ENCODE data around the gene ERC1. TPM values are rescaled to one million over a fixed set of nuclear protein-coding genes. Genes with fewer than 3 reads are reported as not detected.
A peak's percentile ranks its signal among the peaks of the same experiment; 100 is the strongest.
"Not testable (repeated sequence)": the region's sequence is repeated elsewhere in the genome, so short reads cannot be mapped to it uniquely, and the experiment has no call there.

The ERC1 gene
- total RNA-seq, 1 donor from 2014 or later, result 83.5 TPM

DNA sequence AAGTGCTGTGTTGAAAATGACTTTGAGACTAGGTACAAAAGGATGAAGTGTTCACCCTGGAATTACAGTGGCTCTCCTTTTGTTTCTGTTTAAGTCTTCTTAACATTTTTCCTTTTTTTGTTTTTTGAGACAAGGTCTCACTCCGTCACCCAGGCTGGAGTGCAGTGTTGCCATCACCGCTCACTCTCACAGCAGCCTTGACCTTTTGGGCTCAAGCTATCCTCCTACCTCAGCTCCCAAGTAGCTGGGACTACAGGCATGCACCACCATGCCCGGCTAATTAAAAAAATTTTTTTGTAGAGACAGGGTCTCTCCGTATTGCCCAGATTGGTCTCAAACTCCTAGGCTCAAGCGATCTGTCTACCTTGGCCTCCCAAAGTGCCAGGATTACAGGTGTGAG is 20.1 kb downstream of the ERC1 start:
- ATAC-seq, result no peak

DNA sequence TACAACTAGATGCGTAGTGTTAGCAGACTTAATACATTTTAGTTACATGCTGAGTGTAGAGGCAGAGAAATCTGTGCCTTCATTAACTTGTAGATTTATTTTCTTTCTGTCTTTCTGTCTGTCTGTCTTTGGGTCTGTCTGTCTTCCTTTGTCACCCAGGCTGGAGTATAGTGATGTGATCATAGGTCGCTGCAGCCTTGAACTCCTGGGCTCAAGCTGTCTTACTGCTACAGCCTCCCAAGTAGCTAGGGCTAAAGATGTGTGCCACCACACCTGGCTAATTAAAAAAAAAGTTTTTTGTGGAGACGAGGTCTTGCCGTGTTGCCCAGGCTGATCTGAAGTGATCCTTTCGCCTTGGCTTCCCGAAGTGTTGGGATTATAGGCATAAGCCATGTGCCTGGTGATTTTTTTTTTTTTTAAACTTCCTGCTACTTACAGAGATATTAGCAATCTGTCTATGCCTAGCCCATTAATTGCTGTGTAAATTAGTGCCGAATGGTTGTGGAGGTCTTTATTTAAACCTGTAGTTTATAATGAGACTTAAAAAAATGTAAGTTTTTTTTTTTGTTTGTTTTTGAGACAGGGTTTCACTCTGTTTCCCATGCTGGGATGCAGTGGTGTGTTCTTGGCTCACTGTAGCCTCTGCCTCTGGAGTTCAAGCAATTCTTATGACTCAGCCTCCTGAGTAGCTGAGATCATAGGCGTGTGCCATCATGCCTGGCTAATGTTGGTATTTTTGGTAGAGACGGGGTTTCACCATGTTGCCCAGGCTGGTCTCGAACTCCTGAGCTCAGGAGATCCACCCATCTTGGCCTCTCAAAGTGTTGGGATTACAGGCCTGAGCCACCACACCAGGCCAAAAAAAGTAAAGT is 22.8 kb downstream of the ERC1 start:
- intact Hi-C loops (cut with DNase I), result no loop called here
- no peak for ATAC-seq
- no peak for DNase-seq (ENCODE audit: low spot score)

More for the DNA sequence above, 20.1 kb downstream of the ERC1 start:
- no peak for DNase-seq (ENCODE audit: low spot score)
- intact Hi-C loops (cut with DNase I), result no loop called here

DNA sequence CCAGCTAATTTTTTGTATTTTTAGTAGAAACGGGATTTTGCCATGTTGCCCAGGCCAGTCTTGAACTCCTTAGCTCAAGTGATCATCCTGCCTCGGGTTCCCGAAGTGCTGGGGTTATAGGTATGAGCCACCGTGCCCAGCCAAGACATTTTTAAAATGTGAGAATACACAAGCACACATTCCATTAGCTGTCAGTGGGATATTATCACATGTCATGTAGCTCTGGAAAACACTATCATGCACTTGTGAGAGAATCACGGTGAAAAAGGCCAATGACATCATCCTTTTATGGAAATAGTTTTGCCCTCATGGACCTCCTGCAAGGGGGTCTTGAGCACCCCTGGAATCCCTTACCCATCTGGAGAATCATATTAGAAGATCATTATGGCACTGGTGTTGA is 28.3 kb downstream of the ERC1 start:
- ATAC-seq, result no peak
- no peak for DNase-seq (ENCODE audit: low spot score)
- intact Hi-C loops (cut with DNase I), result no loop called here

DNA sequence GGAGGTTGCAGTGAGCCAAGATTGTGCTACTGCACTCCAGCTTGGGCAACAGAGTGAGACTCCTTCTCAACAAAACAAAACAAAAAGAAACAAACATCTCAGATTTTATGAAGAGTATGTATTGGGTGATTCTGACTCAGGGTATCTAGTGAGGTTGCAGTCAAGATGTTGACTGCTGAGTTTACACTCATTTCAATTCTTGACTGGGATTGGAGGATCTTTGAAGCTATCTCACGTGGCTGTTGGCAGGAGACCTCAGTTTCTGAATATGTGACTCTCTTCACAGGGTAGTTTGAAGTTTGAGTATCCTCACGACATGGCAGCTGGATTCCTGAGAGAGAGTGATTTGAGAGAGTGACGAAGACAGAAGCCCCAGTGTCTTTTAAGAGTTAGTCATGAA is 29.4 kb downstream of the ERC1 start:
- no peak for ATAC-seq
- intact Hi-C loops (cut with DNase I), result no loop called here

DNA sequence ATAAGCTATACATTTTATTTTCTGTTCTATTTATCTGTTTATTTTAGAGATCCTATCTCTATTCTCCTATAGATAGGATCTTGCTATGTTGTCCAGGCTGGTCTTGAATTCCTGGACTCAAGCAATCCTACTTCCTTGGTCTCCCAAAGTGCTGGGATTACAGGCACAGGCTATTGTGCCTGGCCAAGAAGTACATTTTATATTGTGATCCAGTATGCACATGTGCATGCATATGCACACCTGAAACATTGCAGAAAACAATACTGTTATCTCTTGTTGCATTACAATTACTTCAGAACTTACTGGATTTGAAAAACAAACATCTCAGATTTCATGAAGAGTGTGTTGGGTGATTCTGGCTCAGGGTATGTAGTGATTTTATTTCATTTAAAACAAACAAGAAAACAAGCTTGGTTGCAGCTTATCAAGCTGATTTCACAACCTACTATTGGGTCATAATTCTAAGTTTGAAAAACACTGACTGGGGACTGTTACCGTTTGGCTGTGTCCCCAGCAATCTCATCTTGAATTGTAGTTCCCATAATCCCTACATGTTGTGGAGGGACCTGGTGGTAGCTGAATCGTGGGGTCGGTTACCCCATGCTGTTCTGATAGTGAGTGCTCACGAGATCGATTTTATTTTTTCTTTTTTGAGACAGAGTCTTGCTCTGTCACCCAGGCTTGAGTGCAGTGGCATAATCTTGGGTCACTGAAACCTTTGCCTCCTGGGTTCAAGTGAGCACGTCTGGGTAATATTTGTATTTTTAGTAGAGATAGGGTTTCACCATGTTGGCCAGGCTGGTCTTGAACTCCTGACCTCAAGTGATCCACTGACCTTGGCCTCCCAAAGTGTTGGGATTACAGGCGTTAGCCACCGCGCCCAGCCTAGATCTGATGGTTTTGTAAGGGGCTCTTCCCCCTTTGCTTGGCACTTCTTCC is 31.3 kb downstream of the ERC1 start:
- intact Hi-C loops (cut with DNase I), result no loop called here
- DNase-seq (ENCODE audit: low spot score) (no peak), ATAC-seq (no peak)

More for the DNA sequence above, 29.4 kb downstream of the ERC1 start:
- no peak for DNase-seq (ENCODE audit: low spot score)

DNA sequence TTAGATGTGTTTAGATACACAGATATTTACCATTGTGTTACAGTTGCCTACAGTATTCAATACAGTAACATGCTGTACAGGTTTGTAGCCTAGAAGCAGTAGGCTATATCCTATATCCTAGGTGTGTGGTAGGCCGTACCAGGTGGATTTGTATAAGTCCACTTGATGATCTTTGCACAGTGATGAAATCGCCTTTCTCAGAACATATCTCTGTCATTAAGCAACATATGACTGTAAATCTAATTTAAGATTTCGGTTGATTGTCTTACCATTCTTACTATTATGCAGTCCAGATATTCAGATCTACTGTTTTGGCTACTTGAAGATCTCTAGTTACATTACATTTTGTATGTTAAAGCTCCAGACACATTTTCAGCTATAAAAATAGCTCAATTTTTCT is 39.8 kb downstream of the ERC1 start:
- DNase-seq (ENCODE audit: low spot score) (no peak), ATAC-seq (no peak)
- intact Hi-C loops (cut with DNase I), result no loop called here

DNA sequence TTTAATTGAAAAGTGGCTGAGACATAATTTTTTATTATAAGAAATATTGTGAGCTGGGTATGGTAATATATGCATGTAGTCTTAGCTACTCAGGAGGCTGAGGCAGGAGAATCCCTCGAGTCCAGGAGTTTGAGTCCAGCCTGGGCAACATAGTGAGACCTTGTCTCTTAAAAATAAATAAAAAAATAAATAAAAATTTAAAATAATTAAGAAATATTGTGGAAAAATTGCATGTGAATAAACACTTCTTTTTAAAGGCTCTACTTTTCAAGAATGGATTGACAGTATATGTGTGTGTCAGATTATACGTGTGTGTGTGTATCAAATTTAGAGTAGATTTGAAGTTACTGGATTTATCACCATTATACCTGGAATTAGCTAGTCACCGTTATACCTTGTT is 43.2 kb downstream of the ERC1 start:
- ATAC-seq (no peak), DNase-seq (ENCODE audit: low spot score) (no peak)
- intact Hi-C loops (cut with DNase I), result no loop called here

DNA sequence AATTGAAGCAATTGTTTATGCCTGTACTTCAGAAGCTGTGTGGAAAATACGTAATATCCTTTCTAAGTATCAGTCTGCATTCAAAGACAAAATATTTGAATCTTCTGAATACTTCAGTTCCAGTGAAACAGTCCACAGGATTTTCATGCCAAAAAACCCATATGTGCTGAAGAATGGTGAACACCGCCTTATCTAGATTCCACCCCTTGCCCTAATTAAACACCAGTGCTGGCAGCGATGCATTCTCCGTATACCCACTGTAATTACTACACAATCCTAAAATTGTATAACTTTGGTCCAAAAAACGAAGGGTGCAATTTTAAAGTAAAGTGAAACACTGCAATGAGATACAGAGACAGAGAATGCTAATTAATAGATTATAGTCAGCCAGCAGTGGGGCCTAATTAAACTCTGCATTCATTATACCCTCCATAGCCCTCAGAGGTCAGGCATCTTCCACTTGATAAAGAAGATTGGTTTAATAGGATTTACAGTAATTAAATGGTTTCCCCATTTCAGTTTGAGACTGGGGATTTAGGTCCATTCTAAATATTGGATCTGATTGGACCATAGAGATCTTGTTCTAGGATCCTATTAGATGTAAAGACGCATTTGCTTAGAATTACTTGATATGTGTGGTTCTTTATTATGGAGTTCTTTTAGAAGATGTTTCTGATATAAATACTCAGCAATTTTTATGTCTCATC is 43.9 kb downstream of the ERC1 start:
- intact Hi-C loops (cut with DNase I), result no loop called here
- no peak for DNase-seq (ENCODE audit: low spot score)
- ATAC-seq, result no peak

DNA sequence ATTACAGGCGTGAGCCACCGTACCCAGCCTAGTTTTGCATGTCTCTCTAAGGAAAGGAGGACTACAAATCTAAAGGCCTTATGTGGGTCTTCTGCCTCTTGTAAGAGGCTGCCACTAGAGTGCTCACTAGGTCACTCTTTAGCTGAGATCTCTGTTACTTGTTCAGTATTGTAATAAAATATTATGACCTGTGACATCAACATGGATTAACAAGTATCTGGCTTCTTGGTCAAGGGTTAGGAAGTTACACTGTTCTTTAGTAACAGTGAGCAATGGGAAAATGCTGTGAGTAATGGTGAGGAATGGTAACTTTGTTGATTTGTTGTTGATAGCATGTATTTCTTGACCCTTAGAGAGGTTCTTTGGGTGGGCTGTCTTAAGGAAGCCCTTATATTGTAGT is 50.5 kb downstream of the ERC1 start:
- ATAC-seq (no peak), DNase-seq (ENCODE audit: low spot score) (no peak)
- intact Hi-C loops (cut with DNase I), result no loop called here

DNA sequence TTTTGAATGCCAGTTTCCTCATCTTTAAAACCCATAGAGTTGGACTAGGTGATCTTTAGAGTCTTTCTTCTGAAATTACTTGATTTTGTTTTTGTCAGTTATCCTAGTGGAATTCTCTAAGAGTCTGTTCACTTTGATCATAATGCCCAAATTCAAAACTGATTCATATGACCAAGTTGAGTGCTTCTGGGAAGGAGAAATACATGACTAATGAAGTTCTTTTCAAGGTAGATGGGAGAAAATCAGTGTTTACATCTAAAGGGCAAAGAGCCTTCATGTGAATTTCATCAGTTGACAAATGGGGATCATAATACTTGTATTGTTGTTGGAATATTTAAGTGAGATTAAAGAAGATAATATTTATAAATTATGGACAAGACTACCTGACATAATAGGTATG is 53.2 kb downstream of the ERC1 start:
- ATAC-seq, result no peak
- no peak for DNase-seq (ENCODE audit: low spot score)
- intact Hi-C loops (cut with DNase I), result no loop called here

DNA sequence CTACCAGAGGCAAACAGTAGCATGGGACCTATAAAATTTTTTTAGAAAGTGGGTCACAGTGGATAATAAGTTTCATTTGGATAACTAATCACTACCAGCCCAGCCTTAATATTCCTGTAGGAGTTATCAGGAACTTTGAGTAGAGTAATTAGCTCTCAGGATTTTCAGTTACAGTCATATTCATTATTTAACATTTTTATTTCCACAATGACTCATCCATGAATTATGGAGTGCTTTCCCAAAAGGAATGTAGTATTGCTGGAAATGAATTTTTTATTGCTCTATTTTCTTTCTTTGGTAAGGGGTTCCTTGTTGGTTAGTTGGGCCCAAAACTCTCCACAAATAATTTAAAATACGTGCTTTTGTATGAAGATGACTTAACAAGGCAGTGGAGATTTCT is 53.7 kb downstream of the ERC1 start:
- DNase-seq (ENCODE audit: low spot score) (no peak), ATAC-seq (no peak)
- intact Hi-C loops (cut with DNase I), result no loop called here

DNA sequence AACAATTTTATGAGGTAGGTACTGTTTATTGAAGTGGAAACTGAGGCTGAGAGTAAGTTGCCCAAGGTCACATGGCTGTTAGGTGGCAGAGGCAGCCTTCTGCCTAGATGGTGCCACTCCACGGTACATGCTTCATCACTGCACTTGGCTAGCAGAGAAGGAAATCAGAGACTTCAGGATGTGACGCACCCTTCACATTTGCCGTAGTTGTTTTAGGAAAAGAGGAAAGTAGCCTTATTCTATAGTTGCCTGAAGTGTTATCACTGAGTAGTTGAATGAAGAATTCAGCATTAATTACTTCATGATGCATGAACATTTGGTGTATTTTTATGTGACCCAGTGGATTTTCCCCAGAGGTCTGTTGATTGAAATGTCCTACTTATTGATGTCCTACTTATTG is 55.7 kb downstream of the ERC1 start:
- intact Hi-C loops (cut with DNase I), result no loop called here
- no peak for DNase-seq (ENCODE audit: low spot score)
- ATAC-seq, result no peak

DNA sequence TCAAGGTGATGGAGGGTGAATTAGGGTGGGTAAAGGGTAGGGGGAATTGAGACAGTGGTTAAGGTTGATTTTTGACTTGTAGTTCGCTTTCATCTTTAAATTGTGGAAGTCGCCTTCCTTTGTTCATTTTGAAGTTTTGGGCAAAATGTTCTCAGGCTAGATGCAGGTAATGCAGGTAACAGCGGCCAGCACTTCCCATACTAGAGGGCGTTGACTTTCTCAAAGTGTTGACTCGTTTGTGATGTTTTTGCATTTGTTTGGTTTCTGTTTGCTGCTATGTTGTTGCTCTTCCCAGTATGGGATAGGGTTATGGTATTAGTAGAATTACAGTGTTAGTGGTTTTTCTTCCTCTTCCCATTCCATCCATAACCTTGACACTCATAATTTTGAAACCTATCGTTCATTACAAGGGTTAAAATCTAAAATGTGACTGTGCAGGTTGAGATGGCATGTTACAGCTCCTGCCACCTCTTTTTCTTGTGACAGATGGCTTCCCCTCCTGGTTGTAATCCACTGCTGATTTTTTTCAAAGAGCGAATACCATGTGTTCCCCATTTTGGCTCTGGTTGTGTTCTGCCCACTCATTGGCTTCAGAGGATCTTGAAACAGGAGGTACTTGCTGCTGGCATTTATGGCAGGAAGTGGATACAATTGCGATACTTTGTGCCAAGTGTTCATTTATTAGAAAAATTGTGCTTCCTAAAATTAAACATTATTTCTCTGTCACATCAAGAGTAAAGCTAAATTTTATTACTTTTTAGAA is 57.1 kb downstream of the ERC1 start:
- no peak for DNase-seq (ENCODE audit: low spot score)
- ATAC-seq, result no peak
- intact Hi-C loops (cut with DNase I), result no loop called here

DNA sequence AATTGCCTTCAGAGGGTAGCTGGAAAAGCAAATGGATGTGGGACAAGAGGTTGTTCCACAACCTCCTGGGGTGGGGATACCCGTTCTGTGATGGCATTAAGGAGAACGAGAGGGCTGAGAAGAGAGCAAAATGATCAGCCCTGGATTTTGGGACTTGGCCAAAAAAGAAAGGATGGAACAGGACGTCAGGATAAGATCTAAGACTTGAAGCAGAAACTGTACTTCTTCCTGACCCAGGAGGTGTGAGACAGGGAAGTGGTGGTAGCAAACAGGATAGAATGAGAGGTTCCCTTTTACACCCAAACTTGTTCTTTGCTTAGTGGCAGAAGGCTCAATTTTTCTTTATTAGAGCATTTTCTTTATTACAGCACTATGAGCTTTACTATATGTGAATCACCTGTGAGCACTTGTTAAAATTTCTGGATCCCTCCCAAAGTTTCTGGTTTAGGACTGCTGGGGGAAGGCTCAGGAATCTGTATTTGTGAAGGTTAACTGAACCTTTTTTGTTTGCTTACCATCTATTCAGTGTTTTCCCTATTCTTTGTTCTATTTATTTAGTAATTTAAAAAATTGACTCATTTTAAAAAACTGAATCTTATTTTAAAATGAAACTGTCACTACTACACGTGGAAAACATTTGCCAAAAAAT is 59.2 kb downstream of the ERC1 start:
- intact Hi-C loops (cut with DNase I), result no loop called here
- no peak for ATAC-seq
- no peak for DNase-seq (ENCODE audit: low spot score)

DNA sequence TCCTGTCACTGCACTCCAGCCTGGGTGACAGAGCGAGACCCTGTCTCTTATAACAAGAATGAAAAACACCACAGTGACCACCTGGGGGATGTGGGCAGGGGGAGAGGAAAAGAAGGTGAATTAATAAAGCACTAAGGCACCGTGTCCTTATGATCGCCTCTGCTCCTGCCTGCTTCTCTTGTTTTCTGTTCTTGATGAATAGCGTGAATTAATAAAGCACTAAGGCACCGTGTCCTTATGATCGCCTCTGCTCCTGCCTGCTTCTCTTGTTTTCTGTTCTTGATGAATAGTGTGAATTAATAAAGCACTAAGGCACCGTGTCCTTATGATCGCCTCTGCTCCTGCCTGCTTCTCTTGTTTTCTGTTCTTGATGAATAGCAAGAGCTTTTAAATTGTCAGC is 60.6 kb downstream of the ERC1 start:
- ATAC-seq; intact Hi-C loops (cut with DNase I): not testable (repeated sequence)

DNA sequence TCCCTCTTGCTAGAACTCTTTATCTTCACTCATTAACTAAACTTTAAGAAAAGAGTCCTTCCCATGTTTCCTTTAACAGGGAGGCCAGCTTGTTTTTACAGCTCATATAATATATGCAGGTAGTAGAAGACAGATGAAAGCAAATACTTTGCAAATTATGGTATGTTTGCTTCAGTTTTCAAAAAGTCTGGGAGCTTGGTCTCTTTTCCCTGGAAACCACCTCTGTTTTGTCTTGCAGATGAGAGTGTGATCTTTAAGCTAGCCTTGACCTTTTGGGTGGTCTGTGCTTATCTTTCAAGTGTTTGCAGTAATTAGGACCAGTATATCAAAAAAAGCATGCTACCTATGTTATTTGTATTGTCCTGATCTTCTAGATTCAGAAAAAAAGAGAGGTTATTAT is 62.7 kb downstream of the ERC1 start:
- ATAC-seq (no peak), DNase-seq (ENCODE audit: low spot score) (no peak)
- intact Hi-C loops (cut with DNase I), result no loop called here

More for the DNA sequence above, 60.6 kb downstream of the ERC1 start:
- DNase-seq (ENCODE audit: low spot score), result not testable (repeated sequence)

DNA sequence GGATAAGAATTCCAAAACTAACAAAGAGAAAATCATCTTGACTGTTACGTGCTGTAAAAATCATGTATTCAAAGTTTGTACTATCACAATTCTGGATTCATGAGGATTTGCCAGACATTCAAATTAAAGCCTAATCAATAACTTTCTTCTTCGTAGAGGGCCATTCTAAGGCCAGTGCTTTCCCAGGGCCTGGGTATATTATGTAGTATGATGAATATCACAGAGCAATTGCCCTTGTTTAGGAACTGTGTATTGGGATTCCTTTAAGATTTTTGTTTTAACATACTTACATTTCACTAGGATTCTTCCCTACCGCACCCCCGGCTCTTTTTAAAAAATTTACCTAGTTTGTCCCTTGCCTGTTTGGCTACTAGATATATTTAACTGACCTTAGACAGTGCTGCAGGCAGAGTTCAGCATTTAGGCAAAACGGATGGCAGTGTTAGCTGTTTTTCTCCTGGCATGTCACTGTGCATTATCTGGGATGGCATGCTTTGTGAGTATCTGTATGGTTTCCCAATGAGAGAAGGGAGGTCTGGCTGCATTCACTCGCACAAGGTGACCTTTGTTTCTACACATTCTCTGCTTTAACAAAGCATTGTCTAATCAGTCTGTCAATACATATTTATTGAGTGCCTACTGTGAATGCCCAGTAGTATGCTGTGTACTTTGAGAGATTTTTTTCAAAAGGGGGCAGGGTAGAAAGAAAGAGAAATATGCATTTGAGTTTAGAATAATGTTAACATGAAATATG is 63.3 kb downstream of the ERC1 start:
- ATAC-seq, result peak; percentile 41

DNA sequence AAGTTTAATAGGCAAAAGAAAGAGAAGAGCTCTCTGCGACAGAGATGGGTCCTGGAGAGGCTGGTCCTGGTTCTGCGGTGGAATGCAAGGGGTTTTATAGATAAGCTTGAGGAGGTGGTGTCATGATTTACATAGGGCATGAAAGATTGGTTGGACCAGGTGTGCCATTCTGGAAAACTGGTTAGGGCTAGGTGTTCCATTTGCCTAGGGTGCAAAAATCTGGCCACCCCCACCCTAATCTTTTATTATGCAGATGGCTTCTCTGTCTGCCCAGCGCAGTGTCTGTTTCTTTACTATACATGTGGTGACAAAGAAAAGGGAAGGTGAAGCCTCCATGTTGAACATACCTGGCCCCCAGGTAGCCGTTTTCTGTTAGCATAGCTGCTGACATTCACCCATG is 65.4 kb downstream of the ERC1 start:
- ATAC-seq (no peak), DNase-seq (ENCODE audit: low spot score) (no peak)
- intact Hi-C loops (cut with DNase I), result no loop called here

More for the DNA sequence above, 63.3 kb downstream of the ERC1 start:
- intact Hi-C loops (cut with DNase I), result no loop called here
- no peak for DNase-seq (ENCODE audit: low spot score)

Measured in sciatic nerve (tissue), 2 donors.